GM23248 (cell line): Measurements from ENCODE around the gene API5. TPM values are rescaled to one million over a fixed set of nuclear protein-coding genes. Genes with fewer than 3 reads are reported as not detected.

Experiments
- DNase-seq: peaks from one replicate; pipeline ENCODE4 v3.0.0-alpha.2; 2015
- H2AFZ ChIP-seq: fragments of 200-600 bp; sonication (generic); 2 replicates; pipeline ENCODE4 v1.6.1; 2016; ENCODE audit warnings: antibody characterized with exemption
- H3F3A ChIP-seq: fragments of 200-600 bp; sonication (generic); 2 replicates; pipeline ENCODE4 v1.6.1; 2016; ENCODE audit warnings: mild to moderate bottlenecking, antibody characterized with exemption, mixed run types; ENCODE audit not compliant: insufficient read depth
- H3K27ac ChIP-seq: fragments of 200-600 bp; sonication (generic); 2 replicates; pipeline ENCODE4 v1.5.1; 2016; ENCODE audit warnings: mild to moderate bottlenecking
- H3K27me3 ChIP-seq: fragments of 200-600 bp; sonication (generic); replicated peaks from 2 replicates; pipeline ENCODE4 v1.6.1; 2016; ENCODE audit warnings: mild to moderate bottlenecking; ENCODE audit not compliant: insufficient read depth
- H3K36me3 ChIP-seq: fragments of 200-600 bp; sonication (generic); 2 replicates; pipeline ENCODE4 v1.6.1; 2016; ENCODE audit warnings: low read depth, mild to moderate bottlenecking
- H3K4me1 ChIP-seq: fragments of 200-600 bp; sonication (generic); 2 replicates; pipeline ENCODE4 v1.6.1; 2016; ENCODE audit warnings: mild to moderate bottlenecking; ENCODE audit not compliant: insufficient read depth
- H3K4me2 ChIP-seq: fragments of 200-600 bp; sonication (generic); one replicate; pipeline ENCODE4 v1.6.1; 2016; ENCODE audit warnings: mild to moderate bottlenecking; ENCODE audit not compliant: unreplicated experiment
- H3K4me3 ChIP-seq: fragments of 200-600 bp; sonication (generic); 2 replicates; pipeline ENCODE4 v1.5.1; 2016; ENCODE audit warnings: mild to moderate bottlenecking
- H3K79me2 ChIP-seq: fragments of 200-600 bp; sonication (generic); 2 replicates; pipeline ENCODE4 v1.6.1; 2016; ENCODE audit warnings: mild to moderate bottlenecking; ENCODE audit not compliant: insufficient read depth
- H3K9ac ChIP-seq: fragments of 200-600 bp; sonication (generic); 2 replicates; pipeline ENCODE4 v1.6.1; 2016; ENCODE audit warnings: mild to moderate bottlenecking
- H3K9me2 ChIP-seq: fragments of 200-600 bp; sonication (generic); 2 replicates; pipeline ENCODE4 v1.6.1; 2016; ENCODE audit warnings: mixed run types, mild to moderate bottlenecking, moderate library complexity; ENCODE audit not compliant: insufficient read depth
- H3K9me3 ChIP-seq: fragments of 200-600 bp; sonication (generic); one replicate; pipeline ENCODE4 v1.6.1; 2017; ENCODE audit warnings: low read depth
- H4K20me1 ChIP-seq: fragments of 200-600 bp; sonication (generic); 2 replicates; pipeline ENCODE4 v1.6.0; 2016; ENCODE audit not compliant: insufficient read depth
- EZH2 ChIP-seq: fragments of 200-600 bp; sonication (generic); IDR thresholded peaks from 2 replicates; pipeline ENCODE4 v1.6.1; 2018; ENCODE audit warnings: antibody characterized with exemption, mild to moderate bottlenecking; ENCODE audit not compliant: insufficient read depth, poor library complexity, severe bottlenecking
- EZH2phosphoT487 ChIP-seq: fragments of 200-600 bp; sonication (generic); IDR thresholded peaks from 2 replicates; pipeline ENCODE4 v1.6.1; 2018; ENCODE audit warnings: antibody characterized with exemption, moderate library complexity, mild to moderate bottlenecking, low read depth; ENCODE audit not compliant: insufficient read depth
- WGBS, 2 experiments: methylation state at CpG; one replicate each; pipeline ENCODE4 v1.1.6; 2015 to 2017; ENCODE audit warnings: low lambda C conversion rate in 2 of 2, low coverage in 1 of 2; ENCODE audit errors: missing lambda C conversion rate in 2 of 2; 5-methylcytosine and 5-hydroxymethylcytosine counted together
- in situ Hi-C: fragments of 300-500 bp; cut with MboI; formaldehyde crosslinking; loops from 2 replicates; pipeline ENCODE4 v1.15.0; 2020
- polyA plus RNA-seq: library from polyadenylated mRNA; unstranded; fragments of >200 nt; fragmentation: Nextera tagmentation; extraction: Ambion mirVana; gene quantifications from 2 replicates; pipeline ENCODE4 v1.2.1, GENCODE V29; 2016
- total RNA-seq: library from RNA; depleted of rRNA; stranded (reverse); fragments of >200 nt; shearing (Covaris generic); gene quantifications from 2 replicates; pipeline ENCODE4 v1.2.3, GENCODE V29; 2014; rRNA removed

The API5 gene
- 90.4 and 113 TPM in 2 replicates for total RNA-seq
- 78.2 and 78.7 TPM in 2 replicates for polyA plus RNA-seq

GRCh38 chr11:43311791-43312607 lies at the start of gene API5:
API5 (plus strand) TSS chr11:43311996; CDS start chr11:43312128, 132 bp downstream.
- DNase-seq, result peak; percentile 98
- in situ Hi-C loops, result no loop called here
- peak within 1 kb of the TSS; percentile 91 for H3K4me2 ChIP-seq
- H3K79me2 ChIP-seq, result peaks cover 52% of the 10 kb centered on the region
- H3K4me3 ChIP-seq, result peak within 1 kb of the TSS; percentile 87
- TF ChIP-seq EZH2phosphoT487, result no peak
- TF ChIP-seq EZH2, result no peak
- no peaks in the 10 kb centered on the region for H3K9me2 ChIP-seq
- no peaks in the 10 kb centered on the region for H3K27me3 ChIP-seq
- H2AFZ ChIP-seq, result peak within 1 kb of the TSS; percentile 98
- 0 to 2% methylated on average over 51 to 60 of the region's 60 CpGs for WGBS, 2 experiments
- peaks cover 19% of the 10 kb centered on the region for H4K20me1 ChIP-seq
- peak within 1 kb of the TSS; percentile 94 for H3K9ac ChIP-seq
- no peaks in the 10 kb centered on the region for H3K36me3 ChIP-seq
- H3K4me1 ChIP-seq, result peaks cover 19% of the 10 kb centered on the region
- H3K9me3 ChIP-seq, result no peaks in the 10 kb centered on the region
- peaks cover 6% of the 10 kb centered on the region for H3F3A ChIP-seq
- H3K27ac ChIP-seq, result peak within 1 kb of the TSS; percentile 86

DNA sequence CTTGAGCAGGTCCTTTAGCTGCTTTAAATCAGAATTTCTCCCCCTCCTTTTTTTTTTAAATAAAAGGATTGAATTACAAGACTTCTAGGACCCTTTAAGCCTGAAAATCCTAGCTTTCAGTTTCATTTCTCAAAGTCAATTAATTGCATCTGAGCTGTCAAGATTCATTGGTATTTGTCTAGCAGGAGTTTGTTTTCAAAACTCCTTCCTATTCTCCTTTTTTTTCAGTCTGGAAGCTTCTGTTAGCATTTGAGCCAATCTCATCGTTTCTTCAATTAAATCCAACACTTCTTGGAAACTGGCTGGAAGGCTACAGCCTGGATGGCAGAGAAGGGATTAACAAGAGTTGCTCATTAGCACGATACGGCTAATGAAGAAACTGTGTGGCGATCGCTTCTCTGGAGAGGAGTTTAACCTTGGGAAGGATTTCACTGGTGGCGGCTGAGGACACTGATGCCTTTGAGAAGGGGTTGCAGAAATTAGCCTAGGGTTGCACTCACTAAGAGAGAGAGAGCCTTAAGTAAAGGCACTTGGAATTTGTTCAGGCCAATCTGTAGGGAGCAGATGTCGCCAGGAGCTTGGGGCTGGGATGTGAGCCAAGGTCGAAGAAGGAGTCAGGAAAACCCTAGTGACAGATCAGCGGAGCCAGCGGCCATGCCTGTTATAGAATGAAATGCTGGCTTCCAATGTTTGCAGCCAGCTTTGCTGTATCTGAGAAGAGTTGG lies 43.8 kb upstream of the API5 start:
- no peaks in the 10 kb centered on the region for H3F3A ChIP-seq
- no peak overlapping the region for H3K4me3 ChIP-seq
- H2AFZ ChIP-seq, result no peak overlapping the region
- 1% methylated on average over 10 of the region's 10 CpGs for WGBS, 2 experiments
- no peaks in the 10 kb centered on the region for H3K9me2 ChIP-seq
- H3K27me3 ChIP-seq, result no peaks in the 10 kb centered on the region
- no peak overlapping the region for H3K9ac ChIP-seq
- TF ChIP-seq EZH2phosphoT487, result no peak
- no peak for TF ChIP-seq EZH2
- H3K36me3 ChIP-seq, result no peaks in the 10 kb centered on the region
- in situ Hi-C loops, result no loop called here
- no peak for DNase-seq
- H3K4me2 ChIP-seq, result no peak overlapping the region
- no peaks in the 10 kb centered on the region for H4K20me1 ChIP-seq
- H3K27ac ChIP-seq, result no peak overlapping the region
- H3K4me1 ChIP-seq, result no peaks in the 10 kb centered on the region
- H3K79me2 ChIP-seq, result no peaks in the 10 kb centered on the region
- H3K9me3 ChIP-seq, result no peaks in the 10 kb centered on the region

DNA sequence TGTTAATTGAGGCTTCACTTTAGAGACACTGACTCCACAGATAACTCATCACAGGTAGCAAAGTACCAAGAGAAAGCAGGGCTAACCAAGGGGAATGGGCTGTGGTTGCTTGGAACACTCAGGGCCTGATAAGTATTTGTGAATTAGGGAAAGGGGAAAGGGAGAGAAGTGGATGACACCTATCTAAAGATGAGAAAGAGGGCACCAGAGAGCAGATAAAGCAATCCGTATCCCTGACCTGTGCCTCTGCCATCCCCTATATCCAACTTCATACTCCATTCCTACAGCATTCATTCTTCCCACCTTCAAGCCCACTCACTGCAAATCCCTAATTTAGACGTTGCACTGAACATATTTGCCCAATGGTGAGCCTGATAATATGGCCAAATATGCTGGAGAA lies 43.0 kb upstream of the API5 start:
- WGBS, 2 experiments, result 13 to 16% methylated on average over 2 of the region's 2 CpGs
- H3K4me1 ChIP-seq, result no peaks in the 10 kb centered on the region
- no peaks in the 10 kb centered on the region for H3K9me2 ChIP-seq
- H3K27ac ChIP-seq, result no peak overlapping the region
- H3K4me3 ChIP-seq, result no peak overlapping the region
- no peaks in the 10 kb centered on the region for H3K36me3 ChIP-seq
- no peaks in the 10 kb centered on the region for H4K20me1 ChIP-seq
- H3K79me2 ChIP-seq, result no peaks in the 10 kb centered on the region
- H3F3A ChIP-seq, result no peaks in the 10 kb centered on the region
- H3K4me2 ChIP-seq, result no peak overlapping the region
- no peak for TF ChIP-seq EZH2phosphoT487
- no peak for TF ChIP-seq EZH2
- no peak overlapping the region for H2AFZ ChIP-seq
- no peaks in the 10 kb centered on the region for H3K27me3 ChIP-seq
- DNase-seq, result no peak
- no peak overlapping the region for H3K9ac ChIP-seq
- in situ Hi-C loops, result no loop called here
- no peaks in the 10 kb centered on the region for H3K9me3 ChIP-seq

DNA sequence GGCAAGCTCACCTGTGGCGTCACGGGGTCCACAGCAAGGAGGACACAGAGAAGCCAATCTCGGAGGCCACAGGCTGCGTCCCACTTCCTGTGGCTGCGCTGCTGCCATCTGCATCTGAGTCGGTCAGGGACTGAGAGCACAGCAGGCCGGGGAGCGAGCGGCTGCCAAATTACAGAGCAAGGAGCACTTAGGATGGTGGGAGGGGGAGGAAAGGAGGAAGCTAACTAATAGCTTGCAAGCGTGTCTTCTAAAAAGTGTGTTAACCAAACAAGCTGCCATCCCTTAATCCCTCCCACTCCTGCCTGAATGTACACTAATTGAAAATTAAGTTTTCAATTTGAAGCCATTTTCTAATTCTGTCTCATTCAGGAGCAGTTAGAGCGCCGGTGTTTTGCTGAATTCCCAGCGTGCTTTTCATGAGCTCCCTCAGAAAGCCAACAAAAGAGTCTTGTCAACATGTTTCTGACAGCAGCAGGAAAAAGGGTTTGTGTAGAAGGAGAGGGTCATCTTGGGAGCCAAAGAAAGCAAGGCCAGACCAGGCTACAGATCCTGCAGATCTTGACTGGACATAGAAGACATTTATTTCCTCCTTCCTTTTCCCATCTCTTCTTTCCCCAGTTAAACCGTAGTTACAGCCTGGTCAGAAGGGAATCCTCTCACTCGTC lies 42.4 kb upstream of the API5 start:
- Histone ChIP-seq H3K4me1 (no peaks in the 10 kb centered on the region), H3K9me2 (no peaks in the 10 kb centered on the region), H3K9me3 (no peaks in the 10 kb centered on the region), H3K27me3 (no peaks in the 10 kb centered on the region), H3K79me2 (no peaks in the 10 kb centered on the region), H4K20me1 (no peaks in the 10 kb centered on the region), H3K9ac (no peak overlapping the region), H3K4me2 (no peak overlapping the region), H3K36me3 (no peaks in the 10 kb centered on the region), H3K27ac (no peak overlapping the region), H2AFZ (no peak overlapping the region), H3K4me3 (no peak overlapping the region), H3F3A (no peaks in the 10 kb centered on the region)
- 44 to 45% methylated on average over 15 of the region's 15 CpGs for WGBS, 2 experiments
- TF ChIP-seq EZH2phosphoT487, result no peak
- no peak for TF ChIP-seq EZH2
- no peak for DNase-seq
- in situ Hi-C loops, result no loop called here
